Choroid plexus epithelial cell (primary cell): ENCODE data around the gene RGS13.
A peak's percentile ranks its signal among the peaks of the same experiment; 100 is the strongest.

Source experiments
- DNase-seq: peaks from one replicate; pipeline ENCODE4 v3.0.0-alpha.2; 2010; ENCODE audit warnings: low read depth
- H3K4me3 ChIP-seq: 2 replicates; pipeline ENCODE4 v1.5.1; 2011; ENCODE audit warnings: low read depth, mild to moderate bottlenecking, control low read depth, low read length, moderate library complexity
- TF ChIP-seq, protein P1 (sequence below): conservative IDR thresholded peaks from 2 replicates; pipeline ENCODE4 v1.5.1; 2011; ENCODE audit warnings: low read depth, mild to moderate bottlenecking, control low read depth, inconsistent platforms, low read length, moderate library complexity

The RGS13 gene

DNA sequence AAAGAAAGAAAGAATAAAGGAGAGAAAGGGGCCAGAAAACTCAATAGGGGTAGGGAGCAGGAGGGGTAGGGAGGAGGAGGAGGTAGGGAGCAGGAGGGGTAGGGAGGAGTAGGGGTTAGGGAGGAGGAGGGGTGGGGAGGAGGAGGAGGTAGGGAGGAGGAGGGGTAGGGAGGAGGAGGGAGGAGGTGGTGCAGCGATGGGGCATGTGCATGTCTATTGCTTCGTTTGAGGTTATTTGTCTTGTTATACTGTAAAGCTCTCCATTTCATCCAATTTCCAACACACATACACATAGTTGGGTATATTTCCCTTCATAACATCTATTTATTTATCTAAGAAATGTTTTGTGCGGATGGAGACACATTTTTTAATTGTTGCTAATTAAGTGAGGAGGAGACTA is 40.6 kb upstream of the RGS13 start:
- H3K4me3 ChIP-seq: no peak overlapping the region
- DNase-seq: no peak
- TF ChIP-seq, protein P1, sequence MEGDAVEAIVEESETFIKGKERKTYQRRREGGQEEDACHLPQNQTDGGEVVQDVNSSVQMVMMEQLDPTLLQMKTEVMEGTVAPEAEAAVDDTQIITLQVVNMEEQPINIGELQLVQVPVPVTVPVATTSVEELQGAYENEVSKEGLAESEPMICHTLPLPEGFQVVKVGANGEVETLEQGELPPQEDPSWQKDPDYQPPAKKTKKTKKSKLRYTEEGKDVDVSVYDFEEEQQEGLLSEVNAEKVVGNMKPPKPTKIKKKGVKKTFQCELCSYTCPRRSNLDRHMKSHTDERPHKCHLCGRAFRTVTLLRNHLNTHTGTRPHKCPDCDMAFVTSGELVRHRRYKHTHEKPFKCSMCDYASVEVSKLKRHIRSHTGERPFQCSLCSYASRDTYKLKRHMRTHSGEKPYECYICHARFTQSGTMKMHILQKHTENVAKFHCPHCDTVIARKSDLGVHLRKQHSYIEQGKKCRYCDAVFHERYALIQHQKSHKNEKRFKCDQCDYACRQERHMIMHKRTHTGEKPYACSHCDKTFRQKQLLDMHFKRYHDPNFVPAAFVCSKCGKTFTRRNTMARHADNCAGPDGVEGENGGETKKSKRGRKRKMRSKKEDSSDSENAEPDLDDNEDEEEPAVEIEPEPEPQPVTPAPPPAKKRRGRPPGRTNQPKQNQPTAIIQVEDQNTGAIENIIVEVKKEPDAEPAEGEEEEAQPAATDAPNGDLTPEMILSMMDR: no peak

DNA sequence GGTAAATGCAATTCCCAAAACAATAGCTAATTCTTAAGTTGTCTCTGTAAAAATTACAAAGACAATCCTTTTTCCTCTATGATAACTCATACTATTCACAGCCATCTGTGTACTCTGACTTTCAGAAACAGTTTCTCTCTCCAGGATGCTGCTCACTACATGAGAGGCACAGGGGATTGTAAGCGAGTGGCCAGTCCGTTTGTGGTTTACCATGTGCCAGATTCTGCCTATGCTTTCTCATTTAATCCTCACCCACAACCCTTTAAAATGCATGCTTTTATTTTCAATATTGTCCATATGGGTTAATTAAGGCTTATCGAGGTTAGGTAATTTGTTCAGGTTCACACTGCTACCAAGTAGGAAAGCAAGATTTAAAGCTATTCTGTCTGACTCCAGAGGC is 37.4 kb upstream of the RGS13 start:
- H3K4me3 ChIP-seq: no peak overlapping the region
- DNase-seq: no peak
- TF ChIP-seq, protein P1: no peak

DNA sequence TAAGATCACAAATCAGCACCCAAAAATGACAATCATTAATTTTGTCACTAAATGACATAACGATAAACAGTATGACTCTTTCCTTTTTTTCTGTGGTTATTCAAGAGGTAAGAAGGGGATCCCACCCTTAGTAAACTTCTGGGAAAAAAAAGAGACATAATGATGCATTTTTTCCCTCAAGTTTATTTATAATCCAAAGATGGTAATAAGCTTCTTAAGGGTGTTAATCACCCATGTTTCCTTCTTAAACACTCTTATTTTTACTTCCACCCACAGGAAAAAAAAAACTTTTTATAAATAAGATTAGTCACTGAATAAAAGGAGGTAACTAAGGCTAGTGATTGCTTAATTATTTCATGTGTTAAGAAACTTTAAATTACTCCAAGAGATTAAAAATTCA is 35.7 kb upstream of the RGS13 start:
- TF ChIP-seq, protein P1: no peak

DNA sequence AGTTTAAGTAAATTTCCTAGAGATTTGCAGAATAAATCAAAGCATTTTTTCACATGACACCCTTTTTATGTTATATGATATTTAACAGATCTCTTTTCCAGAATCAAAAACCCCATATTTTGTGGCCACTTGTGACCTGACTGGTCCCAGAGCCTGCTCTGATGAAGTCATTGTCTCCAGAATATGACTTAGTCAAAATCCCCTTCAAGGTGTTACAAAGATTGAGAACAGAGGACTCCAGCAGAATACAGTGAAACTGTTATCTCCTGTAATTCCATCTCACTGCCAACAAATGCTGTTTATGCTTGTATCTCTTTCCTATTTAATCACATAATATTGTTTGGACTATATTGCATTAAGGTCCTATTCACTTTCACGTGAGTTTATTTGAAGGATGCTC is 34.8 kb upstream of the RGS13 start:
- TF ChIP-seq, protein P1: no peak
- H3K4me3 ChIP-seq: no peak overlapping the region
- DNase-seq: no peak

More for the DNA sequence above, 35.7 kb upstream of the RGS13 start:
- DNase-seq: no peak
- H3K4me3 ChIP-seq: no peak overlapping the region

DNA sequence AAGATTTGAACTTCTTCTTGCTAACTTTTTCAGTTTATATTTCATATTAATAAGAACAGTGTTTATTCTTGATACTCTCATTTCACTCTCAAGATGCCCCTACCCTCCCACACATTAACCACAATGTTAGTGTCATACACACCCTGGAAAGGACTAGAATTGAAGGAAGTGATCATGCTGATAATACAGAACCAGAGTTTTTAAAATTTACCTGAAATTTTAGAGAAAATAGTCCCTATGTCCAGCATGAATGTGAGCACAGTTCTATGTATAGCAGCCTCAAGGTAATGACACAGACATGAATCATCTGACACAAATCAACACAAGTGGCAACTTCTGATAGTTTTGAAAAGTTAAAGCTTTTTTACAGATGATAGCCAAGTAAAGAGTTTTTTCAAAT is 34.4 kb upstream of the RGS13 start:
- DNase-seq: peak; percentile 16
- no peak overlapping the region for H3K4me3 ChIP-seq
- TF ChIP-seq, protein P1: no peak

DNA sequence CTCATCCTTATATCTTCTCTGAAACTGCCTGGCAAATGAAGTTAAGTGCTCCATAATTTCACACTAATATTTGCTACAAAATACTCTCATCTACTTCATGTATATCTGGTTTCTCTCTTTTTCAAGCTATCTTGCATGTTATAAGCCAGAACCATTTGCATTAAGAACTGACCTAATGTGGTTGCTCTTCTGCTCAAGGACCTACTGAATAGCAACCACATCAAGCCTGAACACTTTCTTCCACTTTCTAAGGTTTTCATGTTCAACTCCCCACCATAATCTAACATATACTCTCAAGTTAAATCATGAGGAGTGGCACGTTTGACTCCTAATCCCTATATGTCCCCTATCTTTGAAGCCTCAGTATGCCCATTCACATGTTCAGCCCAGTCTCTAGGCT is 33.2 kb upstream of the RGS13 start:
- H3K4me3 ChIP-seq: no peak overlapping the region
- TF ChIP-seq, protein P1: no peak
- DNase-seq: no peak

DNA sequence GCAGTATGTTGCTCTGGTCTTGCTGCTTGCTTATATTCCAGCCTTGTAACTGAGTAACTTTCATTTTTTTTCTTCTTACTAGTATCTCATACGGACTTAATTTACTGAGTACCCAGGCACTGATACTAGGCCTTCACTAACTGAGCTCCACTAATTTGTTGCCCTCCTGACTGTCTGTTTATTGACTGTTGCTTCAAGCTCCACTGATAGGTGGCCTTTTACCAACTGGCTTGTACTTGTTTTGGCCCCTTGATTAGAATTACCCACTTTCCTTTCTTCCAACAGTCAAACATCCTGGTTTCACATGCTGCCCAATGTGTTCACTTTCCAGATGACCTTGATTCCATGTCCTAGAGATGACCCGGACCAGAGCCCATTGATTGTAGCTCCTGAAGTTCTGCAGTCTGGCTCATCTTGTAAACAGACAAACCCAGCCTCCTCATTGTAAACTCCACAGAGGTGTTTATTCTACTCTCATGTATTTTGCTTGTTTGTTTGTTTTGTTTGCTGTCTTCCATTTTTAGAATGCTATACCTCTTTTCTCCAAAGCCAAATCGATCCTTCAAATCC is 32.6 kb upstream of the RGS13 start:
- TF ChIP-seq, protein P1: no peak
- DNase-seq: no peak
- no peak overlapping the region for H3K4me3 ChIP-seq
